ENCODE results near the gene SS18L1.

DNA sequence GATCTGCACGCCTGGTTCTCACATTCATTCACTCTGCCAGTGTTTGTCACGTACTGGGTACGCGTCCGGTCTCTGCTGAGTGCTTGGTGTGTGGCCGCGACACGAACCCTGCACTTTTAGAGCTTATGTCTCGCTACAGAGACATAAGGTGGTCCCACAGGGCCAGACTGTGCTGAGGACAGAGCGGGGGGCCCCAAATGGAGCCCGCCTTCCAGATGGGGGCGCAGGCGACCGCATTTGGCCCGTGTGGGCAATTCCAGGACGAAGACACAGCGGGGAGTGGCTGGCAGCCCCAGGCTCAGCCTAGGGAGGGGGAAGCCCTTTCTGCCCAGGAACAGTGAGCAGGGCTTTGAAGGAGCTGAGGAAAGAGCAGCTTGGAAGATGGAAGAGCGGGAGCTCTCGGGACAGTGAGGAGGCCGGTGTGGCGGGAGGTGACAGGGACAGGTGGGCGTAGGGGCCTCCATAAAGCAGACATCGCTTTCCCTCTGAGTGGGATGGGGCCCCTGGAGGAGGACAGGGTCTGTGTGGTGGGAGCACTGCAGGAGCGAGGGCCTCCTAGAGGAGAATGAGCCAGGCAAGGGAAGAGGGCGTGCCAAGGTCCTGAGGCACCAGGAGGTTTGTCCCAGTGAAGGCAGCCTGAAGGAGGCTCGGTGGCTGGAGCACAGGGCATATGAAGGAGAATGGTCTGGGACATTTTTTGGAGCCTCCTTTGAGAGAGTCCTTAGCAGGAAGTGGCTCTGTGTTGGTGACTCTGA, 31.5 kb downstream of the SS18L1 start:
- TF ChIP-seq CTCF (conservative IDR thresholded peaks at IDR 0.05; ENCODE audit: low read length) (no peak), EZH2phosphoT487 (IDR thresholded peaks at IDR 0.05; ENCODE audit: borderline replicate concordance) (no peak)
